SK-N-SH (cell line): Measurements from ENCODE around the gene ADIG. TPM values are rescaled to one million over a fixed set of nuclear protein-coding genes. Genes with fewer than 3 reads are reported as not detected.

Experiments used
- CTCF ChIA-PET: fragments of 300-600, 350-600 bp; formaldehyde crosslinking; extraction: SDS; loops from one replicate; lab custom pipeline; 2021; lab: Yijun Ruan, JAX
- POLR2A ChIA-PET: fragments of 350-600 bp; sonication (Branson Sonifier 250); formaldehyde crosslinking; extraction: SDS; loops from one replicate; lab custom pipeline; 2020; ENCODE audit warnings: antibody characterized with exemption, inconsistent platforms; lab: Yijun Ruan, JAX
- DNase-seq: peaks from one replicate; pipeline ENCODE4 v3.0.0; 2012
- H2AFZ ChIP-seq: fragments of 200-600 bp; sonication (generic); 2 replicates; pipeline ENCODE4 v1.8.1; 2016; ENCODE audit warnings: antibody characterized with exemption, mild to moderate bottlenecking, low read depth
- H3F3A ChIP-seq: fragments of 200-600 bp; sonication (generic); replicated peaks from 2 replicates; pipeline ENCODE3; 2016; ENCODE audit warnings: antibody characterized with exemption, mild to moderate bottlenecking; ENCODE audit not compliant: insufficient read depth
- H3K27ac ChIP-seq, 2 experiments: fragments of 200-500 bp in 1 of 2; fragments of 200-600 bp in 1 of 2; sonication (Bioruptor generic) in 1 of 2; sonication (generic), shearing (Covaris generic) in 1 of 2; 2 replicates each; pipeline versions ENCODE4 v1.5.1 to v1.6.1; 2014 to 2016; ENCODE audit warnings: low read depth in 2 of 2, inconsistent platforms in 1 of 2, low read length in 1 of 2, mild to moderate bottlenecking in 1 of 2, mixed read lengths in 1 of 2
- H3K27me3 ChIP-seq: fragments of 200-600 bp; sonication (generic), shearing (Covaris generic); 2 replicates; pipeline ENCODE4 v1.6.1; 2016; ENCODE audit warnings: mixed run types; ENCODE audit not compliant: insufficient read depth
- H3K36me3 ChIP-seq, 2 experiments: fragments of 200-500 bp in 1 of 2; fragments of 200-600 bp in 1 of 2; sonication (Bioruptor generic) in 1 of 2; sonication (generic) in 1 of 2; replicated peaks in 1 of 2; 2 replicates each; pipeline versions ENCODE3 to v1.5.1; 2014 to 2016; ENCODE audit warnings: low read length in 1 of 2, mild to moderate bottlenecking in 1 of 2; ENCODE audit not compliant: insufficient read depth in 2 of 2, control insufficient read depth in 1 of 2
- H3K4me1 ChIP-seq, 2 experiments: fragments of 200-500 bp in 1 of 2; fragments of 200-600 bp in 1 of 2; sonication (Bioruptor generic) in 1 of 2; sonication (generic), shearing (Covaris generic) in 1 of 2; 2 replicates each; pipeline versions ENCODE4 v1.5.1 to v1.6.1; 2014 to 2016; ENCODE audit warnings: low read depth in 1 of 2, low read length in 1 of 2, mixed run types in 1 of 2; ENCODE audit not compliant: insufficient read depth in 2 of 2, control insufficient read depth in 1 of 2
- H3K4me2 ChIP-seq: fragments of 200-600 bp; sonication (generic), shearing (Covaris generic); 2 replicates; pipeline ENCODE4 v1.6.1; 2017; ENCODE audit warnings: mixed run types
- H3K4me3 ChIP-seq, 2 experiments: fragments of 200-500 bp in 1 of 2; fragments of 200-600 bp in 1 of 2; sonication (Bioruptor generic) in 1 of 2; sonication (generic), shearing (Covaris generic) in 1 of 2; 2 replicates each; pipeline versions ENCODE4 v1.5.1 to v1.8.1; 2014 to 2016; ENCODE audit warnings: low read depth in 2 of 2, inconsistent platforms in 1 of 2, low read length in 1 of 2, mild to moderate bottlenecking in 1 of 2, mixed read lengths in 1 of 2, moderate library complexity in 1 of 2
- H3K79me2 ChIP-seq: fragments of 200-600 bp; sonication (generic); 2 replicates; pipeline ENCODE4 v1.8.1; 2017; ENCODE audit warnings: mild to moderate bottlenecking; ENCODE audit not compliant: insufficient read depth
- H3K9ac ChIP-seq: fragments of 200-600 bp; sonication (generic); 2 replicates; pipeline ENCODE4 v1.6.1; 2017; ENCODE audit warnings: mixed run types
- H3K9me2 ChIP-seq: fragments of 200-600 bp; sonication (generic); 2 replicates; pipeline ENCODE4 v1.6.1; 2017; ENCODE audit warnings: mixed run types
- H3K9me3 ChIP-seq: fragments of 200-600 bp; sonication (generic); 2 replicates; pipeline ENCODE4 v1.6.1; 2017; ENCODE audit warnings: mixed run types, mild to moderate bottlenecking, moderate library complexity
- H4K20me1 ChIP-seq: fragments of 200-600 bp; sonication (generic); 2 replicates; pipeline ENCODE4 v1.6.1; 2017; ENCODE audit warnings: mild to moderate bottlenecking, mixed run types; ENCODE audit not compliant: insufficient read depth
- CHD2 ChIP-seq: fragments of 150-350 bp; IDR thresholded peaks from 2 replicates; pipeline ENCODE4 v1.6.1; 2018; ENCODE audit warnings: low read length; ENCODE audit not compliant: partially characterized antibody
- CTCF ChIP-seq: fragments of 200-600 bp; sonication (generic); IDR thresholded peaks from 2 replicates; pipeline ENCODE4 v1.6.1; 2017; ENCODE audit warnings: antibody characterized with exemption, mild to moderate bottlenecking, moderate library complexity
- ELF1 ChIP-seq: IDR thresholded peaks from 2 replicates; pipeline ENCODE4 v1.4.0; 2012
- EP300 ChIP-seq, 2 experiments: IDR thresholded peaks; 2 replicates each; pipeline versions ENCODE4 v1.4.0 to v1.6.1; 2012; ENCODE audit warnings: borderline replicate concordance in 1 of 2, low read depth in 1 of 2, low read length in 1 of 2
- EZH2phosphoT487 ChIP-seq: fragments of 200-600 bp; sonication (generic); IDR thresholded peaks from 2 replicates; pipeline ENCODE4 v1.6.1; 2017; ENCODE audit warnings: low read depth, mixed run types, mild to moderate bottlenecking, antibody characterized with exemption, moderate library complexity, borderline replicate concordance
- FOXJ3 ChIP-seq: sonication (generic); formaldehyde crosslinking; IDR thresholded peaks from 2 replicates; pipeline ENCODE4 v1.5.1; 2020; ENCODE audit warnings: mild to moderate bottlenecking, missing genetic modification reagents
- FOXM1 ChIP-seq: IDR thresholded peaks from 2 replicates; pipeline ENCODE4 v1.4.0; 2012; ENCODE audit warnings: low read depth, mild to moderate bottlenecking
- IRF3 ChIP-seq: fragments of 150-350 bp; IDR thresholded peaks from 2 replicates; pipeline ENCODE4 v1.6.1; 2016; ENCODE audit warnings: mild to moderate bottlenecking, low read depth, low read length
- NFIC ChIP-seq: IDR thresholded peaks from 2 replicates; pipeline ENCODE4 v1.4.0; 2012; ENCODE audit warnings: borderline replicate concordance
- NRF1 ChIP-seq: IDR thresholded peaks from 2 replicates; pipeline ENCODE4 v1.6.1; 2012; ENCODE audit warnings: low read depth, mild to moderate bottlenecking, low read length
- POLR2AphosphoS5 ChIP-seq: IDR thresholded peaks from 2 replicates; pipeline ENCODE4 v1.6.1; 2012; ENCODE audit warnings: low read depth, low read length
- RFX5 ChIP-seq: IDR thresholded peaks from 2 replicates; pipeline ENCODE4 v1.6.1; 2012; ENCODE audit warnings: mild to moderate bottlenecking, improper control_type of control experiment, low read length
- RXRA ChIP-seq: IDR thresholded peaks from 2 replicates; pipeline ENCODE4 v1.4.0; 2012; ENCODE audit warnings: low read depth, mild to moderate bottlenecking, borderline replicate concordance
- SIN3A ChIP-seq: IDR thresholded peaks from 2 replicates; pipeline ENCODE4 v1.6.1; 2012; ENCODE audit warnings: low read depth, mild to moderate bottlenecking, low read length, moderate library complexity, borderline replicate concordance
- TCF12 ChIP-seq: IDR thresholded peaks from 2 replicates; pipeline ENCODE4 v1.4.0; 2012
- TEAD4 ChIP-seq: IDR thresholded peaks from 2 replicates; pipeline ENCODE4 v1.4.0; 2012; ENCODE audit warnings: mild to moderate bottlenecking, borderline replicate concordance; ENCODE audit not compliant: insufficient read depth
- USF1 ChIP-seq: IDR thresholded peaks from 2 replicates; pipeline ENCODE4 v1.4.0; 2012; ENCODE audit warnings: low read depth, borderline replicate concordance
- WGBS: methylation state at CpG from one replicate; pipeline ENCODE4 v1.1.6; 2017; ENCODE audit warnings: low lambda C conversion rate; 5-methylcytosine and 5-hydroxymethylcytosine counted together
- polyA plus RNA-seq, 3 experiments: library from polyadenylated mRNA; depleted of rRNA; stranded (reverse); fragments of >200 nt; gene quantifications; 2 replicates each; pipeline ENCODE4 v1.2.3, GENCODE V29; 2012

The ADIG gene
- polyA plus RNA-seq, 1 of the 3 experiments (the other 2 are of a cell fraction), result not detected

- POLR2A ChIA-PET, result no interaction called here
- no peaks in the 10 kb centered on the region for H3K27me3 ChIP-seq
- DNase-seq, result no peak
- no peaks in the 10 kb centered on the region for H3K79me2 ChIP-seq
- H3K9me2 ChIP-seq, result no peaks in the 10 kb centered on the region
- 52% methylated on average over 6 of the region's 6 CpGs for WGBS
- no peak overlapping the region for H3K27ac ChIP-seq
- H4K20me1 ChIP-seq, result no peaks in the 10 kb centered on the region
- no peaks in the 10 kb centered on the region for H3F3A ChIP-seq
- H3K4me2 ChIP-seq, result no peak overlapping the region
- H2AFZ ChIP-seq, result no peak overlapping the region
- CTCF ChIA-PET, result interaction anchor here (6.2 to 22.0 kb wide), 2 partner anchors 99 to 121 kb away, joined by 41 to 510 read pairs; partner anchors contain the start of gene SLC32A1
- H3K9ac ChIP-seq, result no peak overlapping the region
- H3K4me3 ChIP-seq, result no peak overlapping the region
- TF ChIP-seq EP300 (IDR thresholded peaks at IDR 0.05; ENCODE audit: borderline replicate concordance in 1 of 2, low read depth in 1 of 2, low read length in 1 of 2) (no peak), ELF1 (no peak), TEAD4 (no peak), POLR2AphosphoS5 (no peak), SIN3A (no peak), NRF1 (no peak), NFIC (no peak)
- no peaks in the 10 kb centered on the region for H3K36me3 ChIP-seq
- H3K4me1 ChIP-seq, result no peaks in the 10 kb centered on the region
- H3K9me3 ChIP-seq, result no peaks in the 10 kb centered on the region
Observed at GRCh38 chr20:38630727-38631126, 49.7 kb downstream of the ADIG start.

GRCh38 chr20:38631155-38632022 lies 50.4 kb downstream of the ADIG start:
- Histone ChIP-seq H3K9me3 (no peaks in the 10 kb centered on the region), H3K27ac (no peak overlapping the region), H3K79me2 (no peaks in the 10 kb centered on the region), H3K4me3 (no peak overlapping the region), H3K9me2 (no peaks in the 10 kb centered on the region), H3K27me3 (no peaks in the 10 kb centered on the region), H2AFZ (no peak overlapping the region), H3K4me1 (no peaks in the 10 kb centered on the region), H4K20me1 (no peaks in the 10 kb centered on the region), H3K4me2 (no peak overlapping the region), H3F3A (no peaks in the 10 kb centered on the region), H3K36me3 (no peaks in the 10 kb centered on the region), H3K9ac (no peak overlapping the region)
- no peak for DNase-seq
- ChIA-PET POLR2A (no interaction called here), CTCF (interaction anchor here (6.2 to 22.0 kb wide), 2 partner anchors 98 to 120 kb away, joined by 41 to 510 read pairs; partner anchors contain the start of gene SLC32A1)
- 85% methylated on average over 3 of the region's 5 CpGs for WGBS
- TF ChIP-seq RFX5 (no peak), ELF1 (no peak), NFIC (no peak), CTCF (no peak), EZH2phosphoT487 (no peak), SIN3A (no peak), USF1 (no peak), FOXJ3 (CRISPR knock-in tag) (no peak), CHD2 (no peak), FOXM1 (no peak), TEAD4 (no peak), RXRA (no peak), IRF3 (no peak), EP300 (IDR thresholded peaks at IDR 0.05; ENCODE audit: borderline replicate concordance in 1 of 2, low read depth in 1 of 2, low read length in 1 of 2) (no peak), TCF12 (no peak)
